GM12874 (cell line): Measurements from ENCODE around the gene TNS1.

Source experiments
- TF ChIP-seq, protein P1 (sequence below): IDR thresholded peaks from 2 replicates; pipeline ENCODE4 v1.5.1; 2011; ENCODE audit warnings: low read depth, mild to moderate bottlenecking, control low read depth, low read length, moderate library complexity; ENCODE audit not compliant: insufficient read depth

The TNS1 gene

DNA sequence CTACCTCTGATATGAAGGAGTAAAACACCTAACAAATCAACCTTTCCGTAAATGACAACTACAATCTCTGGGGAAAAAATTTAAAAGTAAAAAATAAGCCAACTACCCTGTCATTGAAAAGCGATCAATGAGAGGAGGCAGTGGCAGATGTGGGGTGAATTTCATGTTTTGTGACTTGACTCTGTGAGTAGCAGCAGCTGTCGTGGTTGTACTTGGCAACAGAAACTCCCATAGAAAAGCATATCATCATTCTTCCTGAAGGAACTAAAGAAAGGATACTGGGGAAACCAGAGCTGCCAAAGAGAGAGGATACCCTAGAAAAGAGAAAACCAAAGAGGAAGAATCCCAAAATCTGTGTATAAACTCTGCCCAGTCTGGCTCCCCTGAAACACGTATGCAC lies 236.4 kb downstream of the TNS1 start:
- TF ChIP-seq, protein P1, sequence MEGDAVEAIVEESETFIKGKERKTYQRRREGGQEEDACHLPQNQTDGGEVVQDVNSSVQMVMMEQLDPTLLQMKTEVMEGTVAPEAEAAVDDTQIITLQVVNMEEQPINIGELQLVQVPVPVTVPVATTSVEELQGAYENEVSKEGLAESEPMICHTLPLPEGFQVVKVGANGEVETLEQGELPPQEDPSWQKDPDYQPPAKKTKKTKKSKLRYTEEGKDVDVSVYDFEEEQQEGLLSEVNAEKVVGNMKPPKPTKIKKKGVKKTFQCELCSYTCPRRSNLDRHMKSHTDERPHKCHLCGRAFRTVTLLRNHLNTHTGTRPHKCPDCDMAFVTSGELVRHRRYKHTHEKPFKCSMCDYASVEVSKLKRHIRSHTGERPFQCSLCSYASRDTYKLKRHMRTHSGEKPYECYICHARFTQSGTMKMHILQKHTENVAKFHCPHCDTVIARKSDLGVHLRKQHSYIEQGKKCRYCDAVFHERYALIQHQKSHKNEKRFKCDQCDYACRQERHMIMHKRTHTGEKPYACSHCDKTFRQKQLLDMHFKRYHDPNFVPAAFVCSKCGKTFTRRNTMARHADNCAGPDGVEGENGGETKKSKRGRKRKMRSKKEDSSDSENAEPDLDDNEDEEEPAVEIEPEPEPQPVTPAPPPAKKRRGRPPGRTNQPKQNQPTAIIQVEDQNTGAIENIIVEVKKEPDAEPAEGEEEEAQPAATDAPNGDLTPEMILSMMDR, result no peak

DNA sequence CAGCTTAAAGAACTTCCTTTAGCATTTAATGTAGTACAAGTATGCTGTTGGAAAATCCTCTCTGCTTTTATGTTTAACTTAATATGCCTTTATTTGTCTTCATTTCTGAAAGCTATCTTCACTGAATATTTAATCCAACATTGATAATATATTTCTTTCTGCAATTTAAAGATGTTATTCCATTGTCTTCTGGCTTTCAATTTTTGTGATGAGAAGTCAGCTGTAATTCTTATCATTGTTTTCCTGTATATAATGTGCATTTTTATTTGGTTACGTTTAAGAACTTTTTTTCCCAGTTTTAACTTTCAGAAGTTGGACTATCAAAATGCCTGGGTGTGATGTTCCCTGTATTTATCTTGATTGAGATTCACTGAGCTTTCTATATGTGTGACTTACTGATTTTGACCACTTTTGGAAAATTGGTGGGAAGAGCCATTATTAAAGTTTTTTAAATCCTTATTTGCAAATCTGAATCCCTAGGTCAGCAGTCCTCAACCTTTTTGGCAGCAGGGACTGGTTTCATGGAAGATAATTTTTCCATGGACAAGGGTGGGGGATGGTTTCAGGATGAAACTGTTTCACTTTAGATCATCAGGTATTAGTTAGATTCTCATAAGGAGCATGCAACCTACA lies 241.0 kb downstream of the TNS1 start:
- TF ChIP-seq, protein P1, result no peak

DNA sequence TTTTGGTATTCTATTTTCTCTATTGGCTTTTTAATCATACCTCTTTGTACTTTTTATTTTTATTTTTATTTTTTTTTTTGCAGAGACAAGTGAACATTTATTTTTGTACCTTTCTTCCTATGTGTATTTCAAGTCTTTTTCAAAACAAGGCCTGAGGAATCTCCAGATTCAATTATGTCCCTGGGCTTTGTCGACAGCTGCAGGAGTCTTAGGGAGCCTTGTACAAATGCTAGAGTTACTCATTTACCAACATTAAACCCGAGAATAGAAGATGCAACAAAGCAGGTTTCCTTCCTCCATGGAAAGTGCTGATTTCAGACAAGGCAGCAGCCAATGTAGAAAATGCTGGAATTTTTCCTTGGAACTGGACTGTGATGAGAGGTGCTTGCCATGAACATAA lies 242.8 kb downstream of the TNS1 start:
- TF ChIP-seq, protein P1, result no peak

DNA sequence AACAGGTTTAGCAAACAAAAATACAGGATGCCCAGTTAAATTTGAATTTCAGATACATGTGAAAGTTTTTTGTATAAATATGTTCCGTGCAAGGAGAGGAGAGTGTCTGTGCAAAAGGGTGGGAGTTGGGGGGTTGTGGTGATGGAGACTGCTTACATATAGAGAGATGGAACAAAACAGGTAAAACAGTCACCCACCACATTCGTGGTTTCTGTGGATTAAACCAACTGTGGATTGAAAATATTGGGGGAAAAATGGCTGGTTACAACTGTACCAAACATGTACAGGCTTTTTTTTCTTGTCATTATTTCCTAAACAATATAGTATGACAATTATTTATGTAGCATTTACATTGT lies 245.7 kb downstream of the TNS1 start:
- TF ChIP-seq, protein P1, result no peak

DNA sequence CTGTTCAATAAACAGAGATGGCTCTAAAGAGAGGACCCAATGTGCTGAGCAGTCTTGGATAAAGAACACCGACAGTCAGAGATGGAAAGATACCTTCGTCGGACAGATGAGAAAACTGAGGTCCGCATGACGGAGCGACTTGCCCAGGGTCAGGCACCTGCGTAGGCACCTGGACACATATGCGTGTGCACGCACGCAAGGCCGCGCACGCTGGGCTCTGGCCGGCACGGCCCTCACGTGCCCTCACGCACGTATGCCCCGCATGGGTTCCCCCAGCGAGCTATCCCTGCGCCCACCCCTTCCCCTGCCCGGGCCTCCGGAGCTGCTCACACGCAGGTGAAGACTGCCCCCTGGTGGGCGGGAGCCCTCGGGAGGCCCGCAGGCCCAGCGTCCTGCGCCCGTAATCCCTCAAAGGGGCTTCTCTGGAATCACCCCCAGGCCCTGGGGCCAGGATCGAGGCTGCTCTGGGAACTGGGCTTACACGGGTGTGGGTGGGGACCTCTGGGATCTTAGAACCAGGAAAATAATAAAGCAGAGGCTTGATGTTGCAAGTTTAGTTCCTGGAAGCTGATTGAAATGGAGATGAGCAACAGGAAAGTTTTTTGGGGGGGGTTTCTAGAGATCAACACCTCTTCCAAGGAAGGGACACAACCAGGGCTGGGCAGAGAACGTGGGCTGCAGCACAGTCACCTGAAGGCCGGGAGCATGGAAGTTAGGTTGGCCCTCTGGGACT lies 246.3 kb downstream of the TNS1 start:
- TF ChIP-seq, protein P1, result peak; percentile 80

DNA sequence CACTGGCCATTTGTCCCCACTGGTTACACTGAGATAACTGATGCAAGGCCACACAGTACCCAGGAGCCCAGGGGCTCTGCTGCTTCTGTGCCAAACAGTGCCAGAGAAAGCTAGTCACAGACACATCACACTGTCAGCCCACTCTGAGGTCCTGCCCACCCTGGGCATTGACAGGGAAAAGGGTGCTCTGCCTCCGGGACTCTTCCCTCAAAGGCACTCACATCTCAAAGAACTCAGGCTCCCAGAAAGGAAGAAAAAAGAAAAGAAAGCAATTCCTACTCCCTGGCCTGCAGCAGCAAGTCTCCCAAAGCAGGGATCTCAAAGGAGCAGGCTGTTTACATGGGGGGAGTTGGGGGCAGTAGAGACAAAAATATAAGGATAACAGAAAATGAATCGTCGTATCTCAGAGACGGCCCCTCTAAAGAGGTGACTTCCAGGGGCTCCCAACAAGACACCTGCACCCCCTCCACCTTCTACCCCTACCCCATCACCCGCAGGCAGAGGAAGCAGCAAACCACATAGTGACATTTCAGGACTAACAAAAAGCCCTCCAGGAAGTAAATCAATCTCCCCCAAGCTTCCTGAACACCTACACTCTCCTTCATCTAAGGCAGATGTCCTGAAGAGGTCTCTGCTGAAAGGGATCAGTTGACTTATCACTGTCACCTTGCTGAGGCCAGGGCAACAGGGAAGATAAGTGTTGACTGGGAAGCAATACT lies 247.6 kb downstream of the TNS1 start:
- TF ChIP-seq, protein P1, result no peak

DNA sequence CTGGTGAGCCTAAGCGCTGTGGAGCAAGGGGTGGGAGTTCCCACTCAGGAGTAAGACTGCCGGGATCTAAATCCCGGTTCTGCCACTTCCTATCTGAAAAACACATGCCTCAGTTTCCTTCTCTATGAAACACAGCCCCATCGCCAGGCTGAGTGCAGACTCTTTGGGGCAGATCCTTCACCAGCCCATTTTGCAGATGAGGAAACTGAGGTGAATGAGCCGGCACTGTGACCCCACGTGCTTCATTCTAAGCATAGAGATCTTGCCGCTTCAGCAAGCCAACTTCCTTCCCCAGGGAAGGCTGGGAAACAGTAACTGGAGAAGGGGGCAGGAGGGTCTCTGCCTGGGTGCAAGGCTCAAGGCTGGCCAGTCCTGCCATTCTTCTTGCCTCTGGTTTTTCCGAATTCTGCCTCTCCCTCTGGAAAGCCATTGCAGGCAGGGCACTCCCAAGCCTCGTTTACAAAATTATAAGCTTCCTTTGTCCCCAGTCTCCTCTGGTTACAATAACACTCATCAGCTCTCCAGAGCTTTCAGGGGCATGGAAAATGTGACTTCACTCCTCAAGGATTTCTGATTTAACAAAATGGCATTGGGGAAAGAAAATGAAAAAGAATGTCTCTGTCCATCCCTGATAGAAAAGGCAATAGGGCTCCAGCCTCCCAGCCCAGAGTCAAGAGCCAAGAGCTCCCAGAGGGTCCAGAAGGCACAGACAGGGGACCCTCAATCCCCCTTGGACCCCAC lies 249.2 kb downstream of the TNS1 start:
- TF ChIP-seq, protein P1, result no peak
